ENCODE measurements around the gene FAF1.

The FAF1 gene

DNA sequence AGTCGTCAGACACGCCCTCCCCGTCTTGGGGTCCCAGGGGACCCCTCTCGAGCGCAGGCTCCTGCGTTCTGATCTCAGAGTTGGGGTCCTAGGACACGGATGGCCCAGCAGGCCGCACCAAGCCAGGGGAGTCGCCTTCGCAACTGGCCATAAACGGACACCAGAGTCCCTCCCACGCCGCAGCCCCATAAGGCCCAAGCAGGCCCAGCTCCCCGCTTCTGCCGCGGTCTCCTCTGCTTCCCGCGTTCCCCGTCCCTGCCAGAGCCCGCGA, 537.5 kb downstream of the FAF1 start:
- no peak for DNase-seq (ENCODE audit: extremely low read depth, insufficient read length)
- H3K36me3 ChIP-seq (ENCODE audit: control insufficient read depth, insufficient read depth, low read length), result no peaks in the 10 kb centered on the region
- TF ChIP-seq, protein P1, sequence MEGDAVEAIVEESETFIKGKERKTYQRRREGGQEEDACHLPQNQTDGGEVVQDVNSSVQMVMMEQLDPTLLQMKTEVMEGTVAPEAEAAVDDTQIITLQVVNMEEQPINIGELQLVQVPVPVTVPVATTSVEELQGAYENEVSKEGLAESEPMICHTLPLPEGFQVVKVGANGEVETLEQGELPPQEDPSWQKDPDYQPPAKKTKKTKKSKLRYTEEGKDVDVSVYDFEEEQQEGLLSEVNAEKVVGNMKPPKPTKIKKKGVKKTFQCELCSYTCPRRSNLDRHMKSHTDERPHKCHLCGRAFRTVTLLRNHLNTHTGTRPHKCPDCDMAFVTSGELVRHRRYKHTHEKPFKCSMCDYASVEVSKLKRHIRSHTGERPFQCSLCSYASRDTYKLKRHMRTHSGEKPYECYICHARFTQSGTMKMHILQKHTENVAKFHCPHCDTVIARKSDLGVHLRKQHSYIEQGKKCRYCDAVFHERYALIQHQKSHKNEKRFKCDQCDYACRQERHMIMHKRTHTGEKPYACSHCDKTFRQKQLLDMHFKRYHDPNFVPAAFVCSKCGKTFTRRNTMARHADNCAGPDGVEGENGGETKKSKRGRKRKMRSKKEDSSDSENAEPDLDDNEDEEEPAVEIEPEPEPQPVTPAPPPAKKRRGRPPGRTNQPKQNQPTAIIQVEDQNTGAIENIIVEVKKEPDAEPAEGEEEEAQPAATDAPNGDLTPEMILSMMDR (IDR thresholded peaks at IDR 0.05; ENCODE audit: insufficient read depth, low read length, poor library complexity, severe bottlenecking), result no peak
- peaks cover 8% of the 10 kb centered on the region for H3K27me3 ChIP-seq (replicated peaks; ENCODE audit: control insufficient read depth, insufficient read depth, low read length)
- peak overlapping the region; percentile 64 for H3K4me3 ChIP-seq (replicated peaks; ENCODE audit: low read depth, low read length)

DNA sequence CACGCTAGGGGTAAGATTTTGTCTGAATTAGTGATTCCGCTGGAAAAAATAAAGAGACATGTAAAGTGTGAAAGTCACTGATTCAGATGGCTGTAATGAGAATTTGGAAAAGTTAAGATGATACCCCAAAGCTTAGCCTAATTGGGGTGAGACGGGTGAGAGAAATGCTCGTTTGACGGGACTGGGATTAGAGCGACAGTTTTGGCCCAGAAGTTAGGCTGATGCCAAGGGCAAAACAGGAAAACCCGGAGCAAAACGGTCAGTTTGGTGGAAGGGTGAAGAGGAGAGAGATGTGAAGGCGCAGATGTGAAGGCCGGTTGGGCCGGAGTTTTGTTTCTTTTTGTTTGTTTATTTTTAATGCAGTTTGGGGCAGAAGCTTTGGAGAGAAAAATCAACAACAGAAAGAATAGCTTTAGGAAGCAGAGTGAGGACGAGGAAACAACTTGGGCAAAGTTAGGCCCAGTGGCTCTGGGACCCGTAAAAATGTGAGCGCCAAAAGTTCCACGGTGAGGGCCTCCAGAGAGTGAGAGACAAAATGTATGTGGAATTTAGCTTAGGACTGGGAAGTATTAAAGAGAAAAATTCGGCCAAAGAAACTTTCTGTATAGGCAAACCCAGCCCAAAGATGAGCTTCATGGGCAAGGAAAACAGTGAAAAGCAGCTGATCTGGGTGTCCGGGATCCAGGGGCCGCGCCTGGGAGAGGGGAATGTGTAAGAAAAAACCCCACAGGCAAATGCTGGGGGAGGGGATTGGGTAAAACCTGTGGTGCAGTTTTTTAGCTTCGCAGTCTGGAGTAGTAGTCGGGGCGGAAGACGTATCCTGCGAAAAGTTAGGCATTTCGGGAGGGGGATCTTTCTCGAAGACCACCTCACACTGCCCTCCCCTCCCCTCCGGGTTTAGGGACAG, 538.0 kb downstream of the FAF1 start:
- TF ChIP-seq, protein P1 (IDR thresholded peaks at IDR 0.05; ENCODE audit: insufficient read depth, low read length, poor library complexity, severe bottlenecking), result no peak
- Histone ChIP-seq H3K27me3 (replicated peaks; ENCODE audit: control insufficient read depth, insufficient read depth, low read length) (peaks cover 8% of the 10 kb centered on the region), H3K36me3 (ENCODE audit: control insufficient read depth, insufficient read depth, low read length) (no peaks in the 10 kb centered on the region), H3K4me3 (replicated peaks; ENCODE audit: low read depth, low read length) (no peak overlapping the region)
- no peak for DNase-seq (ENCODE audit: extremely low read depth, insufficient read length)

DNA sequence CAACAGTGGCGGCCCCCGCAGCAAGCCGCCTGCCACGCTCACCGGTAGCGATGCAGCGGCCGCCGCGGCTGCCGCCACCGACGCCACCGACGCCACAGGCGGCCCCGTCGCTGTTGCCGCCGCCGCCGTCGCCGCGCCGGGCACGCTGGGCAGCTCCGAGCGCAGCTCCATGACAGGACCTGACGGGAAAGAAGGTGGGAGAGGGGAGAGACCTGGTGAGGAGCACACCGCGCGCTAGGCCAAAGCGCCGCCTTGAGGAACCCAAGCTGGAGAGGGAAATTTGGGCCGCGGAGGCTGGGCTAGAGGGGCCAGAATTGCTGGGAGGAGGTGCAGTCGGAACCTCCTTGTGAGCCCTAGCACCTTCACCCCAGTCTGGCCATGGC, 538.7 kb downstream of the FAF1 start:
- no peak for DNase-seq (ENCODE audit: extremely low read depth, insufficient read length)
- H3K4me3 ChIP-seq (replicated peaks; ENCODE audit: low read depth, low read length), result peak overlapping the region; percentile 35; the same call in 1 of the 2 replicates
- H3K36me3 ChIP-seq (ENCODE audit: control insufficient read depth, insufficient read depth, low read length), result no peaks in the 10 kb centered on the region
- peaks cover 10% of the 10 kb centered on the region for H3K27me3 ChIP-seq (replicated peaks; ENCODE audit: control insufficient read depth, insufficient read depth, low read length)
- TF ChIP-seq, protein P1 (IDR thresholded peaks at IDR 0.05; ENCODE audit: insufficient read depth, low read length, poor library complexity, severe bottlenecking), result no peak

DNA sequence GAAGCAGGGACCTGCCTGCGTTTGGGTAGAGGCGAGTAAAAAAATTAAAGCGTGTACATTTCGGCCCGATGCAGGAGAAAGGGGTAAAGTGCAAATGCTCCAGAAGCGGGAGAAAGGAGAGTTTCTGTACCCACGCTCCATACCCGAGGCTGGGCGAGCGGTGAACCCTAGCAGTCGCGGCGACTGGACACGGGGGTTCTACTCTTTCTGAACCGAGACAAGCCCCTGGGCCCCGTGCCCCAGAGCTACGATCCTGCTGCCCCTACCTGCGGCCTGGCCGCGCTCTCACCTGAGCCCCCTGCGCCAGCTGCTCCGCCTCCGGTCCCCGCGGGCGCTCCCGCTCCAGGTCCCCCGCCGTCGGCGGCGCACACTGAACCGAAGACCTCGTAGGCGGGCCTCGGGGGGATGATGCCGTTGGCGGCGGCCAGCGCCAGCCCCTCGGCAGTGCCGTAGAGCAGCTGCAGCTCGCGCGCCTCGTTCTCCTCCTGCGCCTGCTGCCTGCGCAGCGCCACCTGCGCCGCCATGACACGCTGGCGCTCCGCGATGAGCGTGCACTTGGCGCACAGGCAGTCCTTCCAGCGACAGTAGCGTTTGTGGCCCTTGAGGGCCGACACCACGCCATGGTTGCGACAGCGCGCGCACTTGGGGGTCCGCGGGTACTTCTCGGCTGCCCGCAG, 539.2 kb downstream of the FAF1 start:
- H3K36me3 ChIP-seq (ENCODE audit: control insufficient read depth, insufficient read depth, low read length), result no peaks in the 10 kb centered on the region
- TF ChIP-seq, protein P1 (IDR thresholded peaks at IDR 0.05; ENCODE audit: insufficient read depth, low read length, poor library complexity, severe bottlenecking), result no peak
- H3K27me3 ChIP-seq (replicated peaks; ENCODE audit: control insufficient read depth, insufficient read depth, low read length), result peaks cover 10% of the 10 kb centered on the region
- peak overlapping the region; percentile 35 for H3K4me3 ChIP-seq (replicated peaks; ENCODE audit: low read depth, low read length)
- DNase-seq (ENCODE audit: extremely low read depth, insufficient read length), result no peak

DNA sequence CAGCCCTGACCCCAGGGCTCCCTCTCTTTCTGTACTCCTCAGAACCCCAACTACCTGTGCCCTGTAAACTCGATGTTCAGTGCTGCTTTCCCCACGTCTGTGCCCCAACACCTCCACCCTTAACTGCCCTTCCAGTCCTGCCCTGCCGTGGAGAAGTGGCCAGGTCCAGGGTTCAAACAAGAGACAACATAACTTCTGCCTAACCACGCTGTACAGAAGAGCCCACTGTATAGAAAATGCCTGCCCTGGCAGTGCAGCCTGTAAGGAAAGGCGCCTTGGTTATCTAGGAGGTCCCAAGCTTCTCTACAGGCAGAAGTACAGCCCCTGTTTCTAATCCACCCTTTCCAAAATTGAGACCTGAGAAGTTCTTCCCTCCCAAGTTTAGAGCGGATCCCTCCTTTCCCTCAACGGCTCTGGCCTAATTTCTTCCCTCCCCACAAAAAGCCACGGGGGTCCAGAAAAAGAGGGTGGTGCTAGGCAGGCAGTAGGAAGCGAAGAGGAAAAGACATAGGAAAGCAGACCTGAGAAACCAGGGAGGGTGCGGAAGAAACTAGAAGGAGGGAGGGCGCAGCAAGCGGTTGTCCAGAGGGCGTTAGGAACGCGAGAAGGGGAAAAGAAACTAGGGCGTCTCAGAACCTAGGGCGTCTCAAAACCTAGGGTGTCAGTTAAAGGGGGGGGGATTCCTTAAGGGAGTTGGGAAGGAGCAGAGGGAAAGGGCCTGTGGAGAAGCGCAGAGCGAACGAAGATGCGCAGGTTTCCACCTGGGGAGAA, 540.0 kb downstream of the FAF1 start:
- TF ChIP-seq, protein P1 (IDR thresholded peaks at IDR 0.05; ENCODE audit: insufficient read depth, low read length, poor library complexity, severe bottlenecking), result no peak
- Histone ChIP-seq H3K4me3 (replicated peaks; ENCODE audit: low read depth, low read length) (no peak overlapping the region), H3K27me3 (replicated peaks; ENCODE audit: control insufficient read depth, insufficient read depth, low read length) (peaks cover 10% of the 10 kb centered on the region), H3K36me3 (ENCODE audit: control insufficient read depth, insufficient read depth, low read length) (no peaks in the 10 kb centered on the region)
- no peak for DNase-seq (ENCODE audit: extremely low read depth, insufficient read length)
